OCI-LY3 (cell line): ENCODE data around the gene SPSB4.

Source experiments
- H2AFZ ChIP-seq: fragments of 200-600, 300-600 bp; shearing (Covaris generic); 2 replicates; pipeline ENCODE4 v1.6.0; 2014; ENCODE audit warnings: antibody characterized with exemption, low read depth, low read length
- H3K27ac ChIP-seq: fragments of 200-600, 300-600 bp; sonication (generic); 2 replicates; pipeline ENCODE4 v1.5.1; 2014; ENCODE audit warnings: mild to moderate bottlenecking, low read length, moderate library complexity, mixed read lengths
- H3K27me3 ChIP-seq: fragments of 200-600, 300-600 bp; sonication (generic); 2 replicates; pipeline ENCODE4 v1.6.1; 2014; ENCODE audit warnings: low read depth, low read length, mixed read lengths
- H3K36me3 ChIP-seq: fragments of 200-600, 300-600 bp; sonication (generic); replicated peaks from 2 replicates; pipeline ENCODE3; 2014; ENCODE audit warnings: low read depth, low read length, mixed read lengths
- H3K4me1 ChIP-seq: fragments of 300-600, 200-600 bp; sonication (generic); 2 replicates; pipeline ENCODE4 v1.6.1; 2014; ENCODE audit warnings: low read length, mixed read lengths
- H3K4me2 ChIP-seq: fragments of 200-600, 300-600 bp; sonication (generic); 2 replicates; pipeline ENCODE4 v1.6.1; 2014; ENCODE audit warnings: low read length, mixed read lengths
- H3K4me3 ChIP-seq: fragments of 300-600, 200-600 bp; sonication (generic); 2 replicates; pipeline ENCODE4 v1.5.1; 2014; ENCODE audit warnings: antibody characterized with exemption, mild to moderate bottlenecking, low read length, moderate library complexity
- H3K79me2 ChIP-seq: fragments of 300-600, 200-600 bp; shearing (Covaris generic); 2 replicates; pipeline ENCODE4 v1.6.1; 2014; ENCODE audit warnings: mild to moderate bottlenecking, low read length, mixed read lengths
- H3K9ac ChIP-seq: fragments of 300-600, 200-600 bp; shearing (Covaris generic); 2 replicates; pipeline ENCODE4 v1.6.0; 2014; ENCODE audit warnings: mild to moderate bottlenecking, low read length, moderate library complexity
- H3K9me3 ChIP-seq: fragments of 200-600, 300-600 bp; shearing (Covaris generic); 2 replicates; pipeline ENCODE4 v1.6.1; 2014; ENCODE audit warnings: low read length, mixed read lengths; ENCODE audit not compliant: insufficient read depth
- H4K20me1 ChIP-seq: fragments of 200-600, 300-600 bp; sonication (generic); 2 replicates; pipeline ENCODE4 v1.6.1; 2016; ENCODE audit warnings: low read length, mixed read lengths; ENCODE audit not compliant: insufficient read depth
- CTCF ChIP-seq: fragments of 200-600, 300-600 bp; sonication (generic); IDR thresholded peaks from 2 replicates; pipeline ENCODE4 v1.5.1; 2014; ENCODE audit warnings: antibody characterized with exemption, low read length, low read depth
- EZH2phosphoT487 ChIP-seq: fragments of 200-600 bp; shearing (Covaris generic); IDR thresholded peaks from 2 replicates; pipeline ENCODE4 v1.6.1; 2018; ENCODE audit warnings: antibody characterized with exemption, mixed run types, low read depth

Gene SPSB4

GRCh38 chr3:141126661-141127343 is 75.7 kb downstream of the SPSB4 start:
- H3K9ac ChIP-seq, result no peak overlapping the region
- H3K4me3 ChIP-seq, result no peak overlapping the region
- H3K36me3 ChIP-seq, result no peaks in the 10 kb centered on the region
- H4K20me1 ChIP-seq, result no peaks in the 10 kb centered on the region
- H3K27ac ChIP-seq, result no peak overlapping the region
- no peaks in the 10 kb centered on the region for H3K9me3 ChIP-seq
- H2AFZ ChIP-seq, result no peak overlapping the region
- 0 out of 2 replicates have a peak, but pooled peaks cover 3% of the 10 kb centered on the region for H3K27me3 ChIP-seq
- H3K4me1 ChIP-seq, result no peaks in the 10 kb centered on the region
- H3K79me2 ChIP-seq, result no peaks in the 10 kb centered on the region
- no peak for TF ChIP-seq EZH2phosphoT487
- no peak for TF ChIP-seq CTCF
- no peak overlapping the region for H3K4me2 ChIP-seq

GRCh38 chr3:141127344-141128125 is 76.4 kb downstream of the SPSB4 start:
- Histone ChIP-seq H3K36me3 (no peaks in the 10 kb centered on the region), H3K4me1 (no peaks in the 10 kb centered on the region), H3K9ac (no peak overlapping the region), H3K9me3 (no peaks in the 10 kb centered on the region), H3K27me3 (0 out of 2 replicates have a peak, but pooled peaks cover 3% of the 10 kb centered on the region), H4K20me1 (no peaks in the 10 kb centered on the region), H3K79me2 (no peaks in the 10 kb centered on the region), H3K4me3 (no peak overlapping the region), H3K27ac (no peak overlapping the region), H3K4me2 (no peak overlapping the region), H2AFZ (no peak overlapping the region)
- no peak for TF ChIP-seq CTCF
- TF ChIP-seq EZH2phosphoT487, result no peak

- Histone ChIP-seq H3K4me2 (no peak overlapping the region), H2AFZ (no peak overlapping the region), H3K4me1 (no peaks in the 10 kb centered on the region), H3K36me3 (no peaks in the 10 kb centered on the region), H3K27ac (no peak overlapping the region), H3K9ac (no peak overlapping the region), H3K4me3 (no peak overlapping the region), H3K9me3 (no peaks in the 10 kb centered on the region), H3K79me2 (no peaks in the 10 kb centered on the region), H3K27me3 (0 out of 2 replicates have a peak, but pooled peaks cover 3% of the 10 kb centered on the region), H4K20me1 (no peaks in the 10 kb centered on the region)
- TF ChIP-seq CTCF (no peak), EZH2phosphoT487 (no peak)
Measured at GRCh38 chr3:141128126-141128777, 77.1 kb downstream of the SPSB4 start.

GRCh38 chr3:141129049-141129448 is 77.9 kb downstream of the SPSB4 start:
- no peaks in the 10 kb centered on the region for H3K9me3 ChIP-seq
- no peak overlapping the region for H3K4me2 ChIP-seq
- no peak overlapping the region for H3K9ac ChIP-seq
- H3K27me3 ChIP-seq, result 0 out of 2 replicates have a peak, but pooled peaks cover 3% of the 10 kb centered on the region
- H2AFZ ChIP-seq, result no peak overlapping the region
- TF ChIP-seq CTCF (no peak), EZH2phosphoT487 (no peak)
- H3K27ac ChIP-seq, result no peak overlapping the region
- no peaks in the 10 kb centered on the region for H3K4me1 ChIP-seq
- no peak overlapping the region for H3K4me3 ChIP-seq
- H3K79me2 ChIP-seq, result no peaks in the 10 kb centered on the region
- no peaks in the 10 kb centered on the region for H3K36me3 ChIP-seq
- no peaks in the 10 kb centered on the region for H4K20me1 ChIP-seq
